ENCODE data around the gene EME2.

Gene EME2

GRCh38 chr16:1818873-1819525, 46.4 kb downstream of the EME2 start:
- DNase-seq (ENCODE audit: low spot score) = no peak

GRCh38 chr16:1819611-1820010, 47.0 kb downstream of the EME2 start:
- no peak for DNase-seq (ENCODE audit: low spot score)

GRCh38 chr16:1820096-1820945, 47.7 kb downstream of the EME2 start:
- no peak for DNase-seq (ENCODE audit: low spot score)

- no peak for DNase-seq (ENCODE audit: low spot score)
Observed at GRCh38 chr16:1820946-1821290, 48.3 kb downstream of the EME2 start.

GRCh38 chr16:1821861-1822611, 49.4 kb downstream of the EME2 start:
- no peak for DNase-seq (ENCODE audit: low spot score)

GRCh38 chr16:1822801-1823200, 50.2 kb downstream of the EME2 start:
- no peak for DNase-seq (ENCODE audit: low spot score)

DNA sequence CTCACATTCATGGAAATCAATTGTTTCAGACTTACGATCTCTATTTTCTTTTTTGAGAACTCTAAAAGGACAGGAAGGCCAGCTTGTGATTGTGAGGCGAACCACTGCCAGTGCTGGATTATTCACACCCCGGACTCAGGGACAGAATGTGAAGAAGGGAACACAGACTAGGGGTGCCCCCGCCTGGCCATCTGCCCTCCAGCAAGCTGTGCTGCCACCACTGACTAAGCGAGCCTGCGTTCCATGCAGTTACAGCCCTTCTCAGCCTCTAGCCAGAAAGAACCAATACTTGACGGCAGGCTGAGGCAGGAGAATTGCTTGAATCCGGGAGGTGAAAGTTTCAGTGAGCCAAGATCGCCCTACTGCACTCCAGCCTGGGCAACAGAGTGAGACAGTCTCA, 51.2 kb downstream of the EME2 start:
- peak; percentile 77 for DNase-seq (ENCODE audit: low spot score)

DNA sequence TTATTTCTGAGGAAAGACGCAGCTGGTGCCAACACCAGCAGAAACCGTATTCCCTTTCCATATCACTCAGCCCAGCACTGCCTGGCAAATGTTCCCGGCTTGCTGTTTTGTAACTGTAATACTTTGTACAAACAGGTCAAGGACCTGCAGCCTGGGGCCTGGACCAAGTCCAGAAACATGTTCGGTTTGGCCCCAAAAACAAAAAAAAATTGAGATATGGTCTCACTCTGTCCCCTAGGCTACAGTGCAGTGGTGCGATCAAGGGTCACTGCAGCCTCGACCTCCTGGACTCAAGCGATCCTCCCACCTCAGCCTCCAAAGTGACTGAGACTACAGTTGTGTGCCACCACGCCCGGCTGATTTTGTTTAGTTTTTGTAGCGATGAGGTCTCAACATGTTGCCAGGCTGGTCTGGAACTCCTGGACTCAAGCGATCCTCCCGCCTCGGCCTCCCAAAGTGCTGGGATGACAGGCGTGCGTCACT, 52.8 kb downstream of the EME2 start:
- DNase-seq (ENCODE audit: low spot score) = no peak

All from RKO (cell line).